ENCODE measurements around the gene ACAP2. TPM values are rescaled to one million over a fixed set of nuclear protein-coding genes. Genes with fewer than 3 reads are reported as not detected.

The ACAP2 gene
- total RNA-seq, 4 donors from 2014 or later: 38.3 to 66.0 (median 49.2) TPM

GRCh38 chr3:195226445-195226844 is 216.4 kb downstream of the ACAP2 start:
- Histone ChIP-seq H3K36me3 (peaks cover 0 to 14% of the 10 kb centered on the region in 2 donors), H3K9me3 (no peaks in the 10 kb centered on the region), H3K27ac (no peak overlapping the region), H3K27me3 (no peaks in the 10 kb centered on the region), H3K4me1 (peaks cover 0 to 32% (median 27%) of the 10 kb centered on the region in 3 donors), H3K4me3 (no peak overlapping the region)
- ATAC-seq: no peak
- WGBS, 2 donors (ENCODE audit: low coverage in 1 of 2): 83 to 95% methylated on average over 2 to 4 of the region's 7 CpGs
- TF ChIP-seq EP300 (IDR thresholded peaks at IDR 0.05) (no peak), POLR2AphosphoS5 (IDR thresholded peaks at IDR 0.05) (no peak), CTCF (IDR thresholded peaks at IDR 0.05) (no peak), POLR2A (IDR thresholded peaks at IDR 0.05) (no peak)

GRCh38 chr3:195224980-195225580 is 217.7 kb downstream of the ACAP2 start:
- Histone ChIP-seq H3K36me3 (peaks cover 0 to 14% of the 10 kb centered on the region in 2 donors), H3K4me3 (no peak overlapping the region), H3K27me3 (no peaks in the 10 kb centered on the region), H3K9me3 (no peaks in the 10 kb centered on the region), H3K27ac (peak overlapping the region in 3 of 4 donors; percentile 82 to 85 (median 84)), H3K4me1 (peaks cover 0 to 46% (median 32%) of the 10 kb centered on the region in 3 donors)
- no peak for ATAC-seq
- TF ChIP-seq POLR2AphosphoS5 (IDR thresholded peaks at IDR 0.05): no peak
- TF ChIP-seq POLR2A (IDR thresholded peaks at IDR 0.05): no peak
- 85% methylated on average over 2 of the region's 3 CpGs; no CpG with 5 or more reads in 1 of the 2 donors for WGBS, 2 donors (ENCODE audit: low coverage in 1 of 2)

Small RNA genes within 50 kb of the gene (small RNA-seq; reads per million reads assigned to genes)
- 0 reads per million in 4 donors for gene RF00019

Other genes starting within 250 kb of the ACAP2 start
- gene XXYLT1, start 171.9 kb downstream of the ACAP2 start, total RNA-seq: 10 to 100 TPM; 10.1 to 14.0 (median 12.5) TPM
- gene PPP1R2, start 100.3 kb upstream of the ACAP2 start, total RNA-seq: 100 to 1,000 TPM in 1 of 4 donors, 10 to 100 TPM in 3; 63.1 to 472 (median 80.7) TPM
- gene APOD, start 140.9 kb upstream of the ACAP2 start, total RNA-seq: 100 to 1,000 TPM; 123 to 541 (median 380) TPM

Data from gastroesophageal sphincter (tissue), 4 donors.